Ishikawa (cell line): ENCODE results near the gene KIF26B.

Source experiments
- CEBPB ChIP-seq: IDR thresholded peaks from 2 replicates; pipeline ENCODE4 v1.6.1; 2012
- EP300 ChIP-seq: IDR thresholded peaks from 2 replicates; pipeline ENCODE4 v1.6.1; 2012; ENCODE audit warnings: borderline replicate concordance
- NFIC ChIP-seq: IDR thresholded peaks from 2 replicates; pipeline ENCODE4 v1.6.1; 2012
- RAD21 ChIP-seq: IDR thresholded peaks from 2 replicates; pipeline ENCODE4 v1.6.1; 2012; ENCODE audit warnings: low read depth
- TAF1 ChIP-seq: IDR thresholded peaks from 2 replicates; pipeline ENCODE4 v1.6.1; 2012; ENCODE audit warnings: low read depth, mild to moderate bottlenecking
- TEAD4 ChIP-seq: IDR thresholded peaks from 2 replicates; pipeline ENCODE4 v1.6.1; 2012
- YY1 ChIP-seq: IDR thresholded peaks from 2 replicates; pipeline ENCODE4 v1.6.1; 2012; ENCODE audit warnings: low read depth
- TF ChIP-seq, protein P1 (sequence below): IDR thresholded peaks from 2 replicates; pipeline ENCODE4 v1.6.1; 2012; ENCODE audit warnings: low read depth, mild to moderate bottlenecking
- TF ChIP-seq, protein P2 (sequence below): IDR thresholded peaks from 2 replicates; pipeline ENCODE4 v1.6.1; 2012
- TF ChIP-seq, protein P3 (sequence below): IDR thresholded peaks from 2 replicates; pipeline ENCODE4 v1.6.1; 2012

DNA sequence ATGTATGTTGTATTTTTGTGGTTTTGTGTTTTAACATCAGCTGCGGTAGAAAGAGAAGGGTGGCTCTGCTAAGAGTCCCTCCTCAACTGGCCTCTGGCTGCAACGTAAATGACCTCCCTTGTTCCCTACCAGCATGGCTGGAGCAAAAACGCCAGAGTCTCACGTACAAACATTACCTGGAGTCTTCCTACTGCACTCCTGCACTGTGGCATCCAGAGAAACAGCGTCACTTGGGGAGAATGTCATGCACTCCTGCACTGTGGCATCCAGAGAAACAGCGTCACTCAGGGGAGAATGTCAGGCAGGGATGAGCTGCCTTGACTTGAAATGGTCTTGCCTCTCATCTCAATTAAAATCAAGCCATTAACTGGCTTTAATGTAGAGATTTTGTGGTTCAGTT, 314.2 kb downstream of the KIF26B start:
- no peak for TF ChIP-seq TAF1
- TF ChIP-seq EP300: no peak
- TF ChIP-seq, protein P1, sequence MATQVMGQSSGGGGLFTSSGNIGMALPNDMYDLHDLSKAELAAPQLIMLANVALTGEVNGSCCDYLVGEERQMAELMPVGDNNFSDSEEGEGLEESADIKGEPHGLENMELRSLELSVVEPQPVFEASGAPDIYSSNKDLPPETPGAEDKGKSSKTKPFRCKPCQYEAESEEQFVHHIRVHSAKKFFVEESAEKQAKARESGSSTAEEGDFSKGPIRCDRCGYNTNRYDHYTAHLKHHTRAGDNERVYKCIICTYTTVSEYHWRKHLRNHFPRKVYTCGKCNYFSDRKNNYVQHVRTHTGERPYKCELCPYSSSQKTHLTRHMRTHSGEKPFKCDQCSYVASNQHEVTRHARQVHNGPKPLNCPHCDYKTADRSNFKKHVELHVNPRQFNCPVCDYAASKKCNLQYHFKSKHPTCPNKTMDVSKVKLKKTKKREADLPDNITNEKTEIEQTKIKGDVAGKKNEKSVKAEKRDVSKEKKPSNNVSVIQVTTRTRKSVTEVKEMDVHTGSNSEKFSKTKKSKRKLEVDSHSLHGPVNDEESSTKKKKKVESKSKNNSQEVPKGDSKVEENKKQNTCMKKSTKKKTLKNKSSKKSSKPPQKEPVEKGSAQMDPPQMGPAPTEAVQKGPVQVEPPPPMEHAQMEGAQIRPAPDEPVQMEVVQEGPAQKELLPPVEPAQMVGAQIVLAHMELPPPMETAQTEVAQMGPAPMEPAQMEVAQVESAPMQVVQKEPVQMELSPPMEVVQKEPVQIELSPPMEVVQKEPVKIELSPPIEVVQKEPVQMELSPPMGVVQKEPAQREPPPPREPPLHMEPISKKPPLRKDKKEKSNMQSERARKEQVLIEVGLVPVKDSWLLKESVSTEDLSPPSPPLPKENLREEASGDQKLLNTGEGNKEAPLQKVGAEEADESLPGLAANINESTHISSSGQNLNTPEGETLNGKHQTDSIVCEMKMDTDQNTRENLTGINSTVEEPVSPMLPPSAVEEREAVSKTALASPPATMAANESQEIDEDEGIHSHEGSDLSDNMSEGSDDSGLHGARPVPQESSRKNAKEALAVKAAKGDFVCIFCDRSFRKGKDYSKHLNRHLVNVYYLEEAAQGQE: no peak
- no peak for TF ChIP-seq TEAD4
- no peak for TF ChIP-seq YY1
- TF ChIP-seq, protein P2, sequence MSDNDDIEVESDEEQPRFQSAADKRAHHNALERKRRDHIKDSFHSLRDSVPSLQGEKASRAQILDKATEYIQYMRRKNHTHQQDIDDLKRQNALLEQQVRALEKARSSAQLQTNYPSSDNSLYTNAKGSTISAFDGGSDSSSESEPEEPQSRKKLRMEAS: no peak
- TF ChIP-seq CEBPB: no peak
- no peak for TF ChIP-seq NFIC
- TF ChIP-seq, protein P3, sequence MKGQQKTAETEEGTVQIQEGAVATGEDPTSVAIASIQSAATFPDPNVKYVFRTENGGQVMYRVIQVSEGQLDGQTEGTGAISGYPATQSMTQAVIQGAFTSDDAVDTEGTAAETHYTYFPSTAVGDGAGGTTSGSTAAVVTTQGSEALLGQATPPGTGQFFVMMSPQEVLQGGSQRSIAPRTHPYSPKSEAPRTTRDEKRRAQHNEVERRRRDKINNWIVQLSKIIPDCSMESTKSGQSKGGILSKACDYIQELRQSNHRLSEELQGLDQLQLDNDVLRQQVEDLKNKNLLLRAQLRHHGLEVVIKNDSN: no peak
- no peak for TF ChIP-seq RAD21
